Osteocyte (in vitro differentiated cells): ENCODE results near the gene NPEPL1. TPM values are rescaled to one million over a fixed set of nuclear protein-coding genes. Genes with fewer than 3 reads are reported as not detected.

Experiments
- DNase-seq: peaks from one replicate; pipeline ENCODE4 v3.0.0; 2021; ENCODE audit warnings: mixed read lengths; ENCODE audit not compliant: unreplicated experiment; ENCODE audit errors: extremely low spot score
- H3K27ac Mint-ChIP-seq: one replicate; pipeline ENCODE4 v1.8.0; 2021; ENCODE audit warnings: mild to moderate bottlenecking, mixed read lengths; ENCODE audit not compliant: unreplicated experiment
- H3K27me3 Mint-ChIP-seq: one replicate; pipeline ENCODE4 v1.8.0; 2021; ENCODE audit warnings: mixed read lengths; ENCODE audit not compliant: unreplicated experiment
- H3K36me3 Mint-ChIP-seq: one replicate; pipeline ENCODE4 v1.8.0; 2021; ENCODE audit warnings: mixed read lengths; ENCODE audit not compliant: unreplicated experiment
- H3K4me1 Mint-ChIP-seq: one replicate; pipeline ENCODE4 v1.8.0; 2021; ENCODE audit warnings: mixed read lengths; ENCODE audit not compliant: unreplicated experiment
- H3K4me3 Mint-ChIP-seq: one replicate; pipeline ENCODE4 v1.8.0; 2021; ENCODE audit warnings: mild to moderate bottlenecking, moderate library complexity, mixed read lengths; ENCODE audit not compliant: unreplicated experiment
- H3K9me3 Mint-ChIP-seq: one replicate; pipeline ENCODE4 v1.8.0; 2021; ENCODE audit warnings: mixed read lengths; ENCODE audit not compliant: unreplicated experiment
- total RNA-seq: library from RNA; stranded (reverse); gene quantifications from 2 replicates; pipeline ENCODE4 v1.2.1, GENCODE V29; 2021
- TF ChIP-seq, protein P1 (sequence below): fragments of 200-600 bp; sonication (generic); IDR thresholded peaks from 2 replicates; pipeline ENCODE4 v1.5.0; 2021; ENCODE audit warnings: antibody characterized with exemption, mild to moderate bottlenecking, moderate library complexity

The NPEPL1 gene
- total RNA-seq, 1 donor from 2014 or later = 13.6 TPM

- peaks cover 53% of the 10 kb centered on the region for H3K4me1 Mint-ChIP-seq
- no peak overlapping the region for H3K27ac Mint-ChIP-seq
- H3K36me3 Mint-ChIP-seq = peaks cover 6% of the 10 kb centered on the region
- H3K9me3 Mint-ChIP-seq = no peaks in the 10 kb centered on the region
- TF ChIP-seq, protein P1, sequence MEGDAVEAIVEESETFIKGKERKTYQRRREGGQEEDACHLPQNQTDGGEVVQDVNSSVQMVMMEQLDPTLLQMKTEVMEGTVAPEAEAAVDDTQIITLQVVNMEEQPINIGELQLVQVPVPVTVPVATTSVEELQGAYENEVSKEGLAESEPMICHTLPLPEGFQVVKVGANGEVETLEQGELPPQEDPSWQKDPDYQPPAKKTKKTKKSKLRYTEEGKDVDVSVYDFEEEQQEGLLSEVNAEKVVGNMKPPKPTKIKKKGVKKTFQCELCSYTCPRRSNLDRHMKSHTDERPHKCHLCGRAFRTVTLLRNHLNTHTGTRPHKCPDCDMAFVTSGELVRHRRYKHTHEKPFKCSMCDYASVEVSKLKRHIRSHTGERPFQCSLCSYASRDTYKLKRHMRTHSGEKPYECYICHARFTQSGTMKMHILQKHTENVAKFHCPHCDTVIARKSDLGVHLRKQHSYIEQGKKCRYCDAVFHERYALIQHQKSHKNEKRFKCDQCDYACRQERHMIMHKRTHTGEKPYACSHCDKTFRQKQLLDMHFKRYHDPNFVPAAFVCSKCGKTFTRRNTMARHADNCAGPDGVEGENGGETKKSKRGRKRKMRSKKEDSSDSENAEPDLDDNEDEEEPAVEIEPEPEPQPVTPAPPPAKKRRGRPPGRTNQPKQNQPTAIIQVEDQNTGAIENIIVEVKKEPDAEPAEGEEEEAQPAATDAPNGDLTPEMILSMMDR = no peak
- no peaks in the 10 kb centered on the region for H3K27me3 Mint-ChIP-seq
- DNase-seq = no peak
- no peak overlapping the region for H3K4me3 Mint-ChIP-seq
These were observed 38.3 kb upstream of the NPEPL1 start for GRCh38 chr20:58654337-58654736.

- peaks cover 56% of the 10 kb centered on the region for H3K4me1 Mint-ChIP-seq
- no peak overlapping the region for H3K27ac Mint-ChIP-seq
- TF ChIP-seq, protein P1 = no peak
- H3K9me3 Mint-ChIP-seq = no peaks in the 10 kb centered on the region
- H3K36me3 Mint-ChIP-seq = peaks cover 9% of the 10 kb centered on the region
- no peaks in the 10 kb centered on the region for H3K27me3 Mint-ChIP-seq
- DNase-seq = no peak
- H3K4me3 Mint-ChIP-seq = no peak overlapping the region
These were observed 37.1 kb upstream of the NPEPL1 start for GRCh38 chr20:58655328-58656107.

DNA sequence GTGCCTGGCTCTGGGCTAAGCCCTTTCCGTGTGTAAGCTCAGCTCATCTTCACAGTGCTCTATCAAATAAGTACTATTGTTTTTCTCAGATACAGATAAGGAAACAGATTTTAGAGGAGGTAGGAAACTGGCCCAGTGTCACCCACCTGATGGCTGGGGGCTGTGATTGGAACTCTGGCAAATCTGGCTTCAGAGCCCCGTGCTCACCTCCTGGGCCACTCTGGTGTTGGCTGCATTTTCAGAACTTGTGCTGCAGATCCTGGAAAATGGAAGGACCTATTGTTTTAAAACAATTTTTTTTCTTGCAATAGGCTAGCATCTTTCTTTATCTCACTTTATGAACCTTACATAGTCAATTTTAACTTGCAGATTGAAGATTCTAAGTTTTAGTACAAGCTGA is 35.8 kb upstream of the NPEPL1 start:
- Mint-ChIP-seq H3K27ac (no peak overlapping the region), H3K4me3 (no peak overlapping the region), H3K27me3 (no peaks in the 10 kb centered on the region), H3K9me3 (no peaks in the 10 kb centered on the region), H3K4me1 (peaks cover 56% of the 10 kb centered on the region), H3K36me3 (peaks cover 16% of the 10 kb centered on the region)
- TF ChIP-seq, protein P1 = no peak
- DNase-seq = peak; percentile 60

DNA sequence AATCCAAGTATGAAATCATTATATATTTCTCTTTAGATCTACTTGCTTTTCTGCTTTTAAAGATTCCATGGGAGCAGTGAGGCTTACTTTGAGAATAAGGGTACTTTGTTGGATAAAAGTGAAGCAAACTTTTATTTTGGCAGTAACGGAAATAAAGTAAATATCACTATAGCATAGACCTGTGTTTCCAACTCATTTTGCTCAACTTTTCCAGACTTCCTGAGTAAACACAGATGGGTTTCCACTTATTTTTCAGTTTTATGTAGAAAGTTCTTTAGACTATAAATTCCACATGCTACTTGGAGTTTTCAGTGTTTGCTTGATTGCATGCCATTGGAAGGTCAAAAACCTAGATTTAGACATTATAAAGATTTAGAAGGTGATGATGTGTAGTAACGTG is 35.3 kb upstream of the NPEPL1 start:
- H3K27me3 Mint-ChIP-seq = no peaks in the 10 kb centered on the region
- no peaks in the 10 kb centered on the region for H3K9me3 Mint-ChIP-seq
- H3K4me1 Mint-ChIP-seq = peaks cover 55% of the 10 kb centered on the region
- TF ChIP-seq, protein P1 = no peak
- H3K36me3 Mint-ChIP-seq = peaks cover 18% of the 10 kb centered on the region
- no peak overlapping the region for H3K27ac Mint-ChIP-seq
- no peak overlapping the region for H3K4me3 Mint-ChIP-seq
- DNase-seq = no peak

- H3K4me1 Mint-ChIP-seq = peaks cover 51% of the 10 kb centered on the region
- DNase-seq = no peak
- peaks cover 20% of the 10 kb centered on the region for H3K36me3 Mint-ChIP-seq
- H3K27ac Mint-ChIP-seq = no peak overlapping the region
- no peaks in the 10 kb centered on the region for H3K27me3 Mint-ChIP-seq
- H3K9me3 Mint-ChIP-seq = no peaks in the 10 kb centered on the region
- H3K4me3 Mint-ChIP-seq = no peak overlapping the region
- TF ChIP-seq, protein P1 = no peak
These were observed 34.6 kb upstream of the NPEPL1 start for GRCh38 chr20:58657986-58658385.
